IMR-90 (cell line): ENCODE data around the gene IFT52. TPM values are rescaled to one million over a fixed set of nuclear protein-coding genes. Genes with fewer than 3 reads are reported as not detected.

Source experiments
- ATAC-seq: fragments of 200-7000 bp; cut with Tn5 transposase; 2 replicates; pipeline ENCODE4 v1.9.1; 2020; ENCODE audit warnings: low read depth, mild to moderate bottlenecking, moderate library complexity
- BruUV-seq: library from RNA; stranded (reverse); fragments of 400-500 nt; replicated peaks from 2 replicates; lab custom pipeline; 2021; lab: Mats Ljungman, UMichigan
- CTCF ChIA-PET: fragments of 300-600 bp; formaldehyde crosslinking; extraction: SDS; loops from one replicate; lab custom pipeline; 2021; ENCODE audit warnings: antibody characterized with exemption; lab: Yijun Ruan, JAX
- POLR2A ChIA-PET: fragments of 300-600 bp; sonication (Branson Sonifier 250); formaldehyde crosslinking; loops from one replicate; lab custom pipeline; 2022; ENCODE audit warnings: antibody characterized with exemption; ENCODE audit not compliant: unreplicated experiment; lab: Charles Lee
- DNase-seq: peaks from one replicate; pipeline ENCODE4 v3.0.0; 2013
- H2AFZ ChIP-seq: replicated peaks from 2 replicates; pipeline ENCODE3; 2013; ENCODE audit warnings: low read length, mild to moderate bottlenecking; ENCODE audit not compliant: poor library complexity
- H2AK5ac ChIP-seq: 2 replicates; pipeline ENCODE4 v1.6.1; 2013; ENCODE audit warnings: low read depth, low read length, inconsistent platforms
- H2AK9ac ChIP-seq: replicated peaks from 2 replicates; pipeline ENCODE3; 2013; ENCODE audit warnings: mild to moderate bottlenecking, low read depth, low read length, moderate library complexity; ENCODE audit not compliant: poor library complexity
- H2BK120ac ChIP-seq: 2 replicates; pipeline ENCODE4 v1.6.1; 2013; ENCODE audit warnings: low read depth, low read length, inconsistent platforms
- H2BK15ac ChIP-seq: 3 replicates; pipeline ENCODE4 v1.6.1; 2013; ENCODE audit warnings: low read depth, low read length, inconsistent platforms
- H2BK20ac ChIP-seq: 2 replicates; pipeline ENCODE4 v1.6.1; 2013; ENCODE audit warnings: low read depth, mild to moderate bottlenecking, inconsistent platforms, low read length, moderate library complexity
- H2BK5ac ChIP-seq: 2 replicates; pipeline ENCODE4 v1.6.1; 2013; ENCODE audit warnings: mild to moderate bottlenecking, low read depth, low read length, inconsistent platforms; ENCODE audit not compliant: poor library complexity, severe bottlenecking
- H3K14ac ChIP-seq: replicated peaks from 2 replicates; pipeline ENCODE4 v1.6.1; 2013; ENCODE audit warnings: low read depth, low read length, inconsistent platforms
- H3K18ac ChIP-seq: 2 replicates; pipeline ENCODE4 v1.6.1; 2013; ENCODE audit warnings: low read depth, low read length, control low read depth
- H3K23ac ChIP-seq: 2 replicates; pipeline ENCODE4 v1.6.1; 2013; ENCODE audit warnings: low read depth, low read length, inconsistent platforms
- H3K27ac ChIP-seq: 2 replicates; pipeline ENCODE4 v1.5.1; 2013; ENCODE audit warnings: mild to moderate bottlenecking, control low read depth, low read length; ENCODE audit not compliant: insufficient read depth
- H3K27me3 ChIP-seq: 2 replicates; pipeline ENCODE4 v1.6.1; 2013; ENCODE audit warnings: low read length; ENCODE audit not compliant: control insufficient read depth, insufficient read depth
- H3K36me3 ChIP-seq: 2 replicates; pipeline ENCODE4 v1.6.1; 2013; ENCODE audit warnings: low read length, mixed read lengths; ENCODE audit not compliant: control insufficient read depth, insufficient read depth
- H3K4ac ChIP-seq: 2 replicates; pipeline ENCODE4 v1.6.1; 2013; ENCODE audit warnings: low read depth, low read length, inconsistent platforms
- H3K4me1 ChIP-seq: 2 replicates; pipeline ENCODE4 v1.6.1; 2013; ENCODE audit warnings: low read length, mixed read lengths; ENCODE audit not compliant: control insufficient read depth, insufficient read depth
- H3K4me2 ChIP-seq: 2 replicates; pipeline ENCODE4 v1.6.1; 2013; ENCODE audit warnings: low read depth, mild to moderate bottlenecking, control low read depth, low read length, moderate library complexity
- H3K4me3 ChIP-seq: 2 replicates; pipeline ENCODE4 v1.5.1; 2013; ENCODE audit warnings: low read depth, mild to moderate bottlenecking, control low read depth, low read length, moderate library complexity; ENCODE audit not compliant: insufficient read depth
- H3K56ac ChIP-seq: 2 replicates; pipeline ENCODE4 v1.6.1; 2013; ENCODE audit warnings: low read length, inconsistent platforms; ENCODE audit not compliant: insufficient read depth; ENCODE audit errors: extremely low read depth
- H3K79me1 ChIP-seq, 2 experiments: 2 replicates each; pipeline ENCODE4 v1.6.1; 2013; ENCODE audit warnings: low read length in 2 of 2, inconsistent platforms in 1 of 2, low read depth in 1 of 2
- H3K9ac ChIP-seq: 2 replicates; pipeline ENCODE4 v1.6.1; 2013; ENCODE audit warnings: low read depth, low read length, control low read depth
- H3K9me1 ChIP-seq: 2 replicates; pipeline ENCODE4 v1.6.1; 2013; ENCODE audit warnings: low read length, inconsistent platforms; ENCODE audit not compliant: insufficient read depth
- H3K9me3 ChIP-seq: 2 replicates; pipeline ENCODE4 v1.6.1; 2013; ENCODE audit warnings: low read length; ENCODE audit not compliant: control insufficient read depth, insufficient read depth
- H4K20me1 ChIP-seq: 2 replicates; pipeline ENCODE4 v1.6.1; 2013; ENCODE audit warnings: low read length, inconsistent platforms; ENCODE audit not compliant: insufficient read depth
- H4K5ac ChIP-seq: 2 replicates; pipeline ENCODE4 v1.6.1; 2013; ENCODE audit warnings: mild to moderate bottlenecking, low read depth, low read length, control low read depth
- H4K8ac ChIP-seq, 2 experiments: 2 replicates each; pipeline ENCODE4 v1.6.1; 2013; ENCODE audit warnings: low read depth in 2 of 2, low read length in 2 of 2, control low read depth in 1 of 2, inconsistent platforms in 1 of 2
- H4K91ac ChIP-seq: 2 replicates; pipeline ENCODE4 v1.6.1; 2013; ENCODE audit warnings: low read depth, low read length, inconsistent platforms; ENCODE audit not compliant: insufficient read depth
- BHLHE40 ChIP-seq: fragments of 150-350 bp; IDR thresholded peaks from 2 replicates; pipeline ENCODE4 v1.6.1; 2016; ENCODE audit warnings: mild to moderate bottlenecking, low read depth, low read length
- CEBPB ChIP-seq: IDR thresholded peaks from 2 replicates; pipeline ENCODE4 v1.6.1; 2012; ENCODE audit warnings: low read depth, low read length, improper control_type of control experiment
- CHD1 ChIP-seq: IDR thresholded peaks from 2 replicates; pipeline ENCODE4 v1.6.1; 2012; ENCODE audit warnings: low read depth, low read length, improper control_type of control experiment
- CTCF ChIP-seq: conservative IDR thresholded peaks from 2 replicates; pipeline ENCODE4 v1.5.1; 2012; ENCODE audit warnings: mild to moderate bottlenecking, low read depth, low read length, improper control_type of control experiment
- ELK1 ChIP-seq: fragments of 150-350 bp; IDR thresholded peaks from 2 replicates; pipeline ENCODE4 v1.6.1; 2016; ENCODE audit warnings: low read depth, mild to moderate bottlenecking, low read length, moderate library complexity, borderline replicate concordance
- FOS ChIP-seq: fragments of 150-350 bp; IDR thresholded peaks from 2 replicates; pipeline ENCODE4 v1.6.1; 2016; ENCODE audit warnings: low read depth, low read length
- MAFK ChIP-seq: IDR thresholded peaks from 2 replicates; pipeline ENCODE4 v1.6.1; 2012; ENCODE audit warnings: low read depth, low read length, improper control_type of control experiment
- MAZ ChIP-seq: IDR thresholded peaks from 2 replicates; pipeline ENCODE4 v1.6.1; 2012; ENCODE audit warnings: low read depth, mild to moderate bottlenecking, low read length, improper control_type of control experiment, moderate library complexity, borderline replicate concordance
- MXI1 ChIP-seq: IDR thresholded peaks from 2 replicates; pipeline ENCODE4 v1.6.1; 2012; ENCODE audit warnings: low read depth, mild to moderate bottlenecking, low read length, moderate library complexity, borderline replicate concordance
- NFE2L2 ChIP-seq: fragments of 150-350 bp; IDR thresholded peaks from 2 replicates; pipeline ENCODE4 v1.6.1; 2016; ENCODE audit warnings: low read depth, mild to moderate bottlenecking, low read length
- POLR2A ChIP-seq: IDR thresholded peaks from 2 replicates; pipeline ENCODE4 v1.6.1; 2012; ENCODE audit warnings: mild to moderate bottlenecking, low read depth, low read length
- RAD21 ChIP-seq: IDR thresholded peaks from 2 replicates; pipeline ENCODE4 v1.6.1; 2012; ENCODE audit warnings: low read length, improper control_type of control experiment
- RCOR1 ChIP-seq: IDR thresholded peaks from 2 replicates; pipeline ENCODE4 v1.6.1; 2012; ENCODE audit warnings: mild to moderate bottlenecking, low read length, improper control_type of control experiment; ENCODE audit not compliant: insufficient replicate concordance
- RFX5 ChIP-seq: IDR thresholded peaks from 2 replicates; pipeline ENCODE4 v1.8.0; 2012; ENCODE audit warnings: low read depth, mild to moderate bottlenecking, low read length, moderate library complexity
- SMC3 ChIP-seq: fragments of 150-350 bp; IDR thresholded peaks from 2 replicates; pipeline ENCODE4 v1.6.1; 2016; ENCODE audit warnings: low read depth, mild to moderate bottlenecking, antibody characterized with exemption, low read length, moderate library complexity
- USF2 ChIP-seq: fragments of 150-350 bp; IDR thresholded peaks from 2 replicates; pipeline ENCODE4 v1.6.1; 2017; ENCODE audit warnings: mild to moderate bottlenecking, antibody characterized with exemption, low read length, low read depth
- WGBS, 2 experiments: methylation state at CpG; one replicate each; pipeline versions ENCODE4 v1.1.5 to v1.1.7; 2013; ENCODE audit warnings: missing lambda C conversion rate in 2 of 2; ENCODE audit not compliant: insufficient read length in 1 of 2; ENCODE audit errors: extremely low coverage in 2 of 2; 5-methylcytosine and 5-hydroxymethylcytosine counted together
- dilution Hi-C: fragments of 300-500 bp; cut with HindIII; formaldehyde crosslinking; loops from one replicate; pipeline ENCODE4 v1.14.3; 2018; ENCODE audit warnings: low sequenced_read_pairs; ENCODE audit not compliant: unreplicated experiment
- in situ Hi-C: fragments of 300-500 bp; cut with MboI; formaldehyde crosslinking; loops from 3 replicates; pipeline ENCODE4 v1.14.3; 2019; ENCODE audit warnings: low sequenced_read_pairs, inconsistent platforms, mixed read lengths
- intact Hi-C: fragments of 100-400 bp; cut with micrococcal nuclease; formaldehyde crosslinking; loops from 2 replicates; pipeline ENCODE4 v1.10.0; 2022
- polyA plus RNA-seq, 3 experiments: library from polyadenylated mRNA; depleted of rRNA; stranded (reverse); fragments of >200 nt; gene quantifications; 2 replicates each; pipeline ENCODE4 v1.2.3, GENCODE V29; 2012; ENCODE audit warnings: low replicate concordance in 1 of 3
- total RNA-seq: library from RNA; depleted of rRNA; stranded (reverse); fragments of >200 nt; gene quantifications from 2 replicates; pipeline ENCODE4 v1.2.3, GENCODE V29; 2012

IFT52 gene
- total and polyA plus RNA-seq, 2 of the 4 experiments (the other 2 are of a cell fraction) = 31.2 to 55.6 TPM

GRCh38 chr20:43583982-43584432, 6.7 kb upstream of the IFT52 start:
- Histone ChIP-seq H4K91ac (no peak overlapping the region), H2BK20ac (peak overlapping the region; percentile 57; the same call in 1 of the 2 replicates), H3K27me3 (no peaks in the 10 kb centered on the region), H4K20me1 (no peaks in the 10 kb centered on the region), H3K9ac (no peak overlapping the region), H3K9me1 (peaks cover 7% of the 10 kb centered on the region), H2BK120ac (peak overlapping the region; percentile 63; the same call in 1 of the 2 replicates), H3K4me1 (peaks cover 8% of the 10 kb centered on the region), H3K23ac (no peak overlapping the region), H3K56ac (no peak overlapping the region), H3K14ac (no peak overlapping the region), H3K18ac (no peak overlapping the region), H2AK9ac (no peak overlapping the region), H3K27ac (no peak overlapping the region; the same call in 1 of the 2 replicates), H2AFZ (no peak overlapping the region), H2AK5ac (no peak overlapping the region), H3K4me3 (no peak overlapping the region), H3K4me2 (no peak overlapping the region), H4K8ac (peak overlapping the region; percentile 14 to 76; a peak in 1 of 4 replicates), H2BK15ac (peak overlapping the region; percentile 59; the same call in 1 of the 3 replicates), H3K4ac (no peak overlapping the region), H2BK5ac (peak overlapping the region; percentile 68), H3K36me3 (no peaks in the 10 kb centered on the region), H3K79me1 (no peaks in the 10 kb centered on the region), H3K9me3 (no peaks in the 10 kb centered on the region), H4K5ac (no peak overlapping the region)
- TF ChIP-seq RFX5 = no peak
- no peak for TF ChIP-seq RAD21
- no peak for TF ChIP-seq MAFK
- 0 out of 2 replicates have a peak, but pooled peaks have one; percentile 3 for TF ChIP-seq SMC3
- peak; percentile 56 for TF ChIP-seq USF2
- no peak for TF ChIP-seq CHD1
- TF ChIP-seq MAZ = no peak
- peak; percentile 50; the same call in 1 of the 2 replicates for TF ChIP-seq FOS
- no peak for TF ChIP-seq POLR2A
- TF ChIP-seq MXI1 = peak; percentile 88
- TF ChIP-seq BHLHE40 = peak; percentile 51; the same call in 1 of the 2 replicates
- no peak for TF ChIP-seq CTCF
- peak; percentile 97 for TF ChIP-seq CEBPB
- no peak for TF ChIP-seq ELK1
- TF ChIP-seq NFE2L2 = no peak
- peak; percentile 64 for TF ChIP-seq RCOR1
- ATAC-seq (peak; percentile 89), DNase-seq (peak; percentile 97)
- WGBS, 2 experiments = no CpG with 5 or more reads among the region's 2 CpGs
- intact Hi-C loops = no loop called here
- dilution Hi-C loops = no loop called here
- no TSS peak for BruUV-seq
- CTCF ChIA-PET = no interaction called here
- POLR2A ChIA-PET = no interaction called here
- in situ Hi-C loops = no loop called here
